Measurements from ENCODE around the gene HAGHL.
A peak's percentile ranks its signal among the peaks of the same experiment; 100 is the strongest.

DNA sequence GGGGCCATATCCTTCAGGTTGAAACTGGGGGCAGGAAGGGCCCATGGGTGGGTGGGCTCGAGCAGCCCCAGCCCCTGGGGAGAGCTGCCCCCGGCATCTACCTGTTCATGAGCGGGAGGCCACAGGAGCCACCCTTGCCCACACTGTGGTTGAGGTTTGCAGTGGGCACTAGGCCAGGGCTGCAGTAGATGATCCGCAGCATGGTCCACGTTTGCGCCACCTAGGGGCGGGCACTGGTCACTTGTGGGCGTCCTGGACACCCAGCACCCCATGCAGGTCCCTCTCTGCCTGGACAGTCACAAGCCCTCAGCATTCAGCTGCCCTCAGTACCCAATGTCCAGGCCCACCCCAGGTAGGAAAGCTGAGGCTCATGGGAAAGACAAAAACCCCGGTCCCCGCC, 40.9 kb upstream of the HAGHL start:
- TF ChIP-seq, protein P1, sequence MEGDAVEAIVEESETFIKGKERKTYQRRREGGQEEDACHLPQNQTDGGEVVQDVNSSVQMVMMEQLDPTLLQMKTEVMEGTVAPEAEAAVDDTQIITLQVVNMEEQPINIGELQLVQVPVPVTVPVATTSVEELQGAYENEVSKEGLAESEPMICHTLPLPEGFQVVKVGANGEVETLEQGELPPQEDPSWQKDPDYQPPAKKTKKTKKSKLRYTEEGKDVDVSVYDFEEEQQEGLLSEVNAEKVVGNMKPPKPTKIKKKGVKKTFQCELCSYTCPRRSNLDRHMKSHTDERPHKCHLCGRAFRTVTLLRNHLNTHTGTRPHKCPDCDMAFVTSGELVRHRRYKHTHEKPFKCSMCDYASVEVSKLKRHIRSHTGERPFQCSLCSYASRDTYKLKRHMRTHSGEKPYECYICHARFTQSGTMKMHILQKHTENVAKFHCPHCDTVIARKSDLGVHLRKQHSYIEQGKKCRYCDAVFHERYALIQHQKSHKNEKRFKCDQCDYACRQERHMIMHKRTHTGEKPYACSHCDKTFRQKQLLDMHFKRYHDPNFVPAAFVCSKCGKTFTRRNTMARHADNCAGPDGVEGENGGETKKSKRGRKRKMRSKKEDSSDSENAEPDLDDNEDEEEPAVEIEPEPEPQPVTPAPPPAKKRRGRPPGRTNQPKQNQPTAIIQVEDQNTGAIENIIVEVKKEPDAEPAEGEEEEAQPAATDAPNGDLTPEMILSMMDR (optimal IDR thresholded peaks at IDR 0.05 in 1 of 3, IDR thresholded peaks at IDR 0.05 in 1 of 3, conservative IDR thresholded peaks at IDR 0.05 in 1 of 3; ENCODE audit: extremely low read depth in 1 of 3, insufficient read depth in 2 of 3, low read length in 3 of 3), result peak; percentile 36 to 79 (median 72)
- TF ChIP-seq EZH2 (IDR thresholded peaks at IDR 0.05; ENCODE audit: low read length), result no peak

All from keratinocyte (primary cell).